Amniotic stem cell (primary cell): Measurements from ENCODE around the gene PDCD7.
"Not testable (repeated sequence)": the region's sequence is repeated elsewhere in the genome, so short reads cannot be mapped to it uniquely, and the experiment has no call there.

ENCODE experiments used
- DNase-seq: peaks from one replicate; lab custom pipeline; 2025; lab: John Stamatoyannopoulos, UW

The PDCD7 gene

GRCh38 chr15:65074946-65075345, 58.7 kb downstream of the PDCD7 start:
- not testable (repeated sequence) for DNase-seq

DNA sequence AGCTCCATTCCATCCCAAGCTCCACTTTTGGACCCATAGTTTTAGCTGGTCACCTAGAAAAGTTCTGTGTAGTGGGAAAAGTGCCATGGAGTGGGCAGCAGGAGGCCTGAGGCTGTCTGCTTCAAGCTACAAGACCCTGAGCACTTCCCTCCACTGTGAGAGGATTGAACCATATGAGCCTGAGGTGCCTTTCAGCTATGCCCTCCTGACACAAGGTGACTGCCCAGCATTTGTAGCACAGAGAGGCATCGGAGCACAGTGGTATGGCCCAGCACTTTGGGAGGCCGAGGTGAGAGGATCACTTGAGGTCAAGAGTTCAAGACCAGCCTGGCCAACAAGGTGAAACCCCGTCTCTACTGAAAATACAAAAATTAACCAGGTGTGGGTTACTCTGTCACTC, 61.0 kb downstream of the PDCD7 start:
- DNase-seq: no peak

GRCh38 chr15:65072027-65072426, 61.6 kb downstream of the PDCD7 start:
- DNase-seq: no peak

DNA sequence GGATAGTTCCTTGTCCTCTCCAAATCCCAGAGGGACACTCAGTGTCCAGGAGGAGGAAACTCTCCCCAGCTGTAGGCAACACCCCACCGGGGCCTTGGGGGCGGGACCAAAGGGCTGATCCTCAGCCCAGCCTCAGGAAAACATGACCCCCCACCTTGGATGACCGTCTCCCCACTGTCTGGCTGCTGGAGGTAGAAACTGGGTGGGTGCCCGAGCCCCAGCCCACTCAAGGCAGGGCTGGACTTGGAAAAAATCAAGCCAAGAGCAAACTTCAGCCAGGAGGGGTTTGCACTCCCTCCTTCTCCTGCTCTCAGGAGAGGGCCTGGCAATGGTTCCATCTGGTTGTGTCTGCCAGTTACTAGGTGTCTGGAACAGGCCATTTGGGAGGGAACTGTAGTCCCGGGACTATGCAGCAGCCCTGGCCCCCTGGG, 62.2 kb downstream of the PDCD7 start:
- DNase-seq: no peak

DNA sequence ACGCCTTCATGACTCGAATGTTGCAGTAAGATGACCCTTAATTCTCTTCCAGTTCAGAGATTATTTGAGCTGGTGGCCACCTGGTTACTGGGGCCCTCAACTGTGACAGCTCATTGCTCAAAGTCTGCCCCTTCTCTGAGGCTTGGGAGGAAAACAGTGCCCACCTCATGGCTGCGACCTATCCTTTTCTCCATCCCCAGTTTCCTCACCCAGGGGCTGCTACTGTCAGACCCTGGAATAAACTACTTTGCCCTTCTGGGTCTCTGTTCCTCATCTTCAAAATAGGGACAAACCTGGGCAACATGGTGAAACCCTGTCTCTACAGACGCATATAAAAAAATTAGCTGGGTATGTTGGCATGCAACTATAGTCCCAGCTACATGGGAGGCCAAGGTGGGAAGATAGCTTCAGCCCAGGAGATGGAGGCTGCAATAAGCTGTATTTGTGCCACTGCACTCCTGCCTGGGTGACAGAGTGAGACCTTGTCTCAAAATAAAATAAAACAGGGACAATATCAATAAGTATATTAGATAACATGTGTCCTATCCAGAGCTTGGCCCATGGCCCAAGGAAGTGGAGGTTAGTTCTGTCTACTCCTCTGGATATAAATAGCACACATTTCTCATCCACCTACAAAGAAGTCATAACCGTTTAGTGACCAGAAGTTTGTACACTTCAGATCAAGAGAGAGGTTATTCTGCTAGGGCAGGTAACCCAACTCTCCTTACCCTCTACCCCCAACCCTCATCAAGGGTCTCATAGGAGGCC, 63.6 kb downstream of the PDCD7 start:
- no peak for DNase-seq

GRCh38 chr15:65069179-65069578, 64.4 kb downstream of the PDCD7 start:
- DNase-seq: no peak

DNA sequence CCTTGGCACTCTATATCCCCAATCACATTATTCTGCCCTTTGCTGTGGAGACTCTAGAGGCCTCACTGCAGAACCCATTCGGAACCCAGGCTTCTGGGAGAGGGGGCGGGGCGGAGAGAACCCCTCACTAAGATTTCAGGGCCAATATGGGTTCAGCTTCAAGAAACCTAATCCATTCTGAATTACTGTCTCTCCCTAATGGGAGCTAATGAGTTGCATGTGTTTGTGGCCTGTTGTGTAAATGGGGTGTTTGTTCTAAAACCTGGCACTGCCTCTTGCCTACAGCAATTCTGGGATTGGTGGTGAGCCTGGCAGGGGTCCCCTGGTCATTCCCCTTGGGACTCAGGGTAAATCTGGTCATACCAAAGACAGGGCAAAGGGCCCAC, 65.2 kb downstream of the PDCD7 start:
- DNase-seq: no peak

DNA sequence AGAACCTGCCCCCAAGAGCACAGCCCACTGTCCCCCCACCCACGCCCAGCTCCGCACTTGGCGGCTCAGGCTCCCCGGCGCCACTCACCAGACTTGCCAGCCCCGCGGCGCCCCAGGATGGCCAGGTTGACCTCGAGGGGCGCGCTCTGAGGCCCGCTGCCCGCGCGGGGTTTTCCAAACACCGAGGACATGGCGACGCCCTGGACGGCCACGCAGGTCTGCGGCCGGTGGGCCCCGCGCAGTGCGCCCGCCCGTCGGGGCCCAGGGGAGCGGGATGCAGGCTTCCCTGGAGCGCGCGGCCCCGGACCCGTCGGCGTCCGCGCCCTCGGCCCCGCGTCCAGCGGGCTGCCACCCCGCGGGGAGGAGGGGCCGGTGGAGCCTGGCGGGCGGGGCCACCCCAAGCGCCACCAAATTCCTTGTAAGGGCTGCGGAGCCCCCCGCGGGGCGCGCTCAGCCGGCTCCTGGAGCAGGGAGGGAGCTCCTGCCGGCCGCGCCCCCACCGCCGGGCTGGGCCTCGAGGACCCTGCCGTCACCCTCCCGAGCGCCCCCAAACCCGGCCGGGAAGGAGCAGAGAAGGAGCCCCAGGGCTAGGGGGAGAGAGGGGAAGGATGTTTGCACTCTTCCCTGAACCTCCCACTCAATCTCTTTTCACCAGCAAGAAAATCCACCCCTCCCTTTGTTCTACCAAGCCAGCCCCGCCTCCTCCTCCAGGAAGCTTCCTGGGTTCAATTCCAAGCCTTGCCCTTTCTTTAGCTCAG, 65.8 kb downstream of the PDCD7 start, which contains the start of gene RASL12:
Gene RASL12 (minus strand): TSS at position 347 of the 758 bp plus-strand sequence. CDS start 156 bp downstream, at position 191.
- DNase-seq: no peak
